Activated CD8-positive, alpha-beta memory T cell treated with anti-CD3 and anti-CD28 coated beads, Interleukin-2, amount 50 U/mL, for 4 hours (primary cell): Measurements from ENCODE around the gene NAPB.

Source experiments
- DNase-seq: peaks from one replicate; pipeline ENCODE4 v3.0.0-alpha.2; 2020

NAPB gene

DNA sequence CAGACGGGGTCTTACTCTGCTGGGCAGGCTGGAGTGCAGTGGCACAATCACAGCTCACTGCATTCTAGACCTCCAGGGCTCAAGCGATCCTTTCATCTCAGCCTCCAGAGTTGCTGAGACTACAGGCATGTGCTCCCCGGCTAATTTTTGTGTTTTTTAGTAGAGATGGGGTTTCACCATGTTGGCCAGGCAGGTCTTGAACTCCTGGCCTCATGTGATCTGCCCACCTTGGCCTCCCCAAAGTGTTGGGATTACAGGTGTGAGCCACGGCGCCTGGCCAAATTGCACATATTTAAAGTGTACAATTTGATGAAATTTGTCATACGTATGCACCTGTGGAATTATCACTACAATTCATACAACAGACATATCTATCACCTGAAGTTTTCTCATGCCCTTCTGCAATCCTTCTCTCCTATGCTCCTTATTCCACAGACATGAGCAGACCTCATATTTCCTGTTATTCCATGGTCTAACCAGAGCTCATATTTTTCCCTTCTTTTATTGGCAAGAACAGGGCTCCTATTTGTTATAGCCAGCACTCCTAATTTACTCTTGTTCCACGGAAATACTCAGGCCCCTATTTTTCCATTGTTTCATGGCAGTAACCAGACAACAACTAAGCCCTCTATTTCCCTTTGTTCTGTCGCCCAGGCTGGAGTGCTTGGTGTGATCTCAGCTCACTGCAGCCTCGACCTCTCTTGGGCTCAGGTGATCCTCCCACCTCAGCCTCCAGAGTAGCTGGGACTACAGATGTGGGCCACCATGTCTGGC lies 16.0 kb upstream of the NAPB start:
- DNase-seq: no peak

DNA sequence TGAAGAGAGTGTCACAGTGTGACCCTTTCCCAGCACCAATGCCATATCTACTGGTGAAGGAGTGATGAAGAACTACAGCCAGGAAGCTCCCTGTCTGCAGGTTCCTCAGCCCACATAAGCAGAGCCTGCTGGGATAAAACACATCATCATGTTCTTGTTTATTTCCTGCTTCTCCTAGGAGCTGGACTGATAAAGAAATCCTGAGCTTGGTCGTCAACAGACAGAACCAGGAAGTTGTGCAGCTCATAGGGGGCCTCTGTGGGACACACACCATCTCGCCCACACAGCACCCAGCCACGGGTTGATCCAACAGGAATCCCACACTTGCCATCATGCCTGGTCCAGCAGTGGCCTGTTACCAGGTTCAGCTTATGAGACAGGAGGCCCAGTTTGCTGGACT lies 15.4 kb upstream of the NAPB start:
- DNase-seq: no peak

DNA sequence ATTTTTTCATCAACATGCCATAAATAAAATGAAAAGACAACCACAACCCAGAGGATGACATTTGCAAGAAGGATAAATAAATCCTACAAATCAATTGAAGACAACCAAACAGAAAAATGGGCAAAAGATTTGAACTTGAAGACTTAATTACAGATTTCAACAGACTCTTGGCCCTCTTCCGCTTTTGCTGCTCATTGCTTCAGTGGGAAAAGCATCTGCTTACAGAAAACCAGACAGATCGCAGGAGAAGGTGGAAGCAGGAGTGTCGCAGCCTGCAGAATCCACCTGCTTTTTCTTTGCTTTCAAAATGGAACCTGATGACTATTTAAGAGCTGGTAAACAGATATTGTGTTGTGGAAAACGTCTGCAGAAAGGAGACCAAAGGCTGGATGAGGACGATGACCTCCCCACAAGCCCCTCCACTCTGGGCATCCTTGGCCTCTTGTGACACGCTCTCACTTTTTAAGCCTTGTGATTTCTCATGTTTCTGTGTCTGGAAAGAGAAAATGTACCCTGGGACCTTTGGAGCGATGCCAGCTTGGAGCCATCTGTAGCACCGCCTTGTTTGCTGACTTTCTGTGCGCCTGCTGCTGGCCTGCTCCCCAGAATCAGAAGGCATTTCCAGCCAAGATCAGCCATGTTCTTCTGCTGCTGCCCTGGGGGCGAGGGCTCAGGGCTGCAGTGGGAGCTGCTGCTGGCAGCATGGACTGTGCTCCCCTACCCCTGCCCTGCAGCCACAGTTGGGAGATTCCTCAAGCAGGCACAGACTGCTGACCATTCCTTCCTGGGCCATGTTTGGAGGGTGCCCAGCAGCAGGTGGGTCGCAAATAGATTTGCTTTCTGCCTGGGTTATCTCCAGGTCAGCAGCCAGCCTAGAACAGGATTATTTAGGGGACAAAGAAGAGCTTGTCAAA lies 14.6 kb upstream of the NAPB start:
- no peak for DNase-seq

DNA sequence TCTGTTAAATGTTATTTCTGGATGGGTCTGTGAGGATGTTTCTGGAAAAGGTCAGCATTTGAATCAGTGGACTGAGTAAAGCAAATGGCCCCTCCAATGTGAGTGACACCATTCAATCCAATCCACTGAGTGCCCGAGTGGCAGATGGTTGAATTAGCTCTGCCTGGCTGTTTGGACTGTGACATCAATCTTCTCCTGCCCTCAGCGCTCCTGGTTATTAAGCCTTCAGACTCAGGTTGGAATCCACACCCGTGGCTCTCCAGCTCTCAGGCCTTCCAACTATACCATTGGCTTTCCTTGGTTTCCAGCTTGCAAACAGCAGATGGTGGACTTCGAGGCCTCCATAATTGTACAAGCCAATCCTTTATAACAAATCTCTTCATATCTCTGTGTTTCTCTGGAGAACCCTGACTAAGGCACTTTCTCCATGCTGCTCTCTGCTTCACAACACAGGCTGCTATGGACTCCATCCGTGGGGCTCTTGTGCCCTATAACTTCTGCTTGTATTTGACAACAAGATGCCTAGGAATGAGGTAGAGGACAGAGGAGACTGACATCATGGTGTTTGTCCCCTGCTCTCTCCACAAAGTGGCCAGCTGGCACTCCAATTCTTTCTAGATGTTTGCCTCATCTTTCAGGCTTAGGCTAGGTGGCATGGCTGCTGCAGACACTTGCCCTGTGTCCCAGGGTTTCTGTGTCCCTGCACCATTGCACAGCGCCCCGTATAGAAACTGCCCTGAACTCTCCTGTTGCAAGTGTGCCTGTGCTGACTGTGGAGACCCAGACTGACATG lies 13.4 kb upstream of the NAPB start:
- no peak for DNase-seq

DNA sequence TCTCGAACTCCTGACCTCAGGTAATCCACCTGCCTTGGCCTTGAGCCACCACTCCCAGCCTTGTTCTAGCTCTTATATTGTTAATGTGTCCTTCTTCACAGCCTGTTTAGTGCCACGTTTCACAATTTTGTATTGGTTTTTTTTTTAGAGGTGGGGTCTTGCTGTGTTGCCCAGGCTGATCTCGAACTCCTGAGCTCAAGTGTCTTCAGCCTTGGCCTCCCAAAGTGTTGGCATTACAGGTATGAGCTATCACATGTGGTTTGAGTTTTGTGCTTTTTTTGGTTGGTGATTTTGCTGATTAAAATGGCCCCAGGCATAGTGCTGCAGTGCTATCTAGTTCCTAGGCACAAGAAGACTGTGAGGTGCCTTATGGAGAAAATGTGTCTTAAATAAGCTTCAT lies 12.3 kb upstream of the NAPB start:
- no peak for DNase-seq

DNA sequence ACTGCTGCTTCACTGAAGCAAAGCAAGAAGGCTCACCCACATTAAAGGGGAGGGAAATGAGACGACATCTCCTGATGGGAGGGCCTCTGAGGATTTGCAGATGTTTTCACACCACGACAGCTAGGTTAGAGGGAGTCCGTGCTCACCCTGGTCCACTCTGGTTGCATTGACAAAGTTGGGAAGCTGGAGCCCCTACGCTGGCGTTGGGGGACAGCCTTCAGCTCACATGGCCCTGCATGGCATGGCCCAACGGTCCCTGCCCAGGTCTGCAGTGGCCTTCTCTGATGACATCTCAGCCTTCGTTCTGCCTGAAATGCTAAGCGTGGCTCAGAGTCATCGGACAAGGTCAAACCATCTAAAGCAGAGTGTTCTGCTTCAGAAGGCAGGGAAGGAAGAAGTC lies 3.8 kb upstream of the NAPB start:
- DNase-seq: no peak

DNA sequence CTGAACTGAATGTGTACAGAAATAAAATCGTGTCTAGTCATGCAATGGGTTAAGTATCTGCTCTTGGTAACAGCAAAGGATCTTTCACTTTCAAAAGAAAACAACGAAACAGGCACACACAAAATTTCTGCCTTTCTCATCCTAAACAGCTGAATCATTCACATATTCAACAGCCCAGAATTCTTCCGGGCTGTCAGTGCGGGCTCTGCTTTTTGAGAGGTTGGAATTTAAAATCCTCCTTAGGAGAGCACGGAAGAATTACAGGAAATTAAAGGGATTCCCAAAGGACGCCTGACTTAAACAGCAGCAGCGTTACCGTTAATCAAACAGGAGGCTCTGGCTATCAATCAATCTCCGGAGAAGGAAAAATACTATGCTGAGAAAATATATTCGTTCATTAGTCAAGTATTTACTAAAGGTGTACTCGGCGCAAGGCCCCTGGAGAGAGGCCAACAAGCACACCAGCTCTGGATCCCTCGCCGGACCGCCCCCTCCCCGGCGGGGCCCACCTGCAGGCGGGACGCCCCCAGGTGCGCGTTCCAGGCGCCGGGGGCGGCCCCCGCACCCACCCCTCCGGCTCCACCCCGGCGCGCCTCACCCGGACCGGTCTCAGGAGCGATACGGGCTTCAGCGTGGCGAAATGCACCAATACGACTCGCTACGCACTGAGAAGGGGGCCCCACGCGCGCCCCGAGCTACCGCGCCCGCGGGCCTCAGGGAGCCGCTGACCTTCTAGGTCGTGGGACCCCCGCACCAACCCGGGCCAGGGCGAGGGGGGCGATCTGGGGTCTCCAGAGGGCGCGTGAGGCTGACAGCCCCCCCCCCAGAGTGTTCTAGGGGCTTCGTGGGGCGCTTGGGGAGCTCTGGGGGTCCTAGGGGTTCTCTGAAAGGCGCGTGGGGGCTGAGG lies 1.0 kb downstream of the NAPB start:
- DNase-seq: peak; percentile 56

DNA sequence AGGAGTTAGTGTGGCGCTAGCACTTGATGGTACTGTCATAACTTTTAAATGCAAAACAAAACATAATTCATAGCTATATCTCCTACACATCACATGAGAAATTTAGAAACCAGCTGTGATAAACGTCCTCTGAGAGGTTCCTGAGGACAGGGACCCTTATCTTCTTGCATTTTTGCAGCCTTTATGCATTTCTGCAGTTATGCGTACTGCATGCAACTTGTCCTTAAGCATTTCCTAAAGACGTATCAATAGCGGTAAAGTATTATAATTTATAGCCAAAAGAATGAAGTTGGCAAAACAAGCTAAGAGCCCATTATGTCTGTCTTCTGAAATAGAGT lies 1.7 kb downstream of the NAPB start:
- DNase-seq: no peak

DNA sequence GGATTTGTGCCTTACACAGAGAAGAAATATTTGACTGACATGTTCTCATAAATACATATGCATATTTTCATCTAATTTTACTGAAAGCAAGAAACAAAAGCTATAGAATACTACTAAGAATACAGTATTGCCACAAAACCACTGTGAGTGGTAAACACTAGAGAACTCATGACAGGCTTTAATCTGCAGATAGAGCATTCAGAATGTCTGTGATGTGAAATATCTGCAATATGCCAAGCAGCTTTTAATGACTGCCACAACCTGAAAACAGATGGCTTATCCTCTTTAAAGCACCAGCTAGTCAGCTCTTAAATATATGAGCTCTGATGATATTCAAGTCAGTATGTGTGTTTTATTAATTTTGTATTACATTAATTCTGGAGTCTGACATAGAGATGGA lies 3.4 kb downstream of the NAPB start:
- DNase-seq: no peak

DNA sequence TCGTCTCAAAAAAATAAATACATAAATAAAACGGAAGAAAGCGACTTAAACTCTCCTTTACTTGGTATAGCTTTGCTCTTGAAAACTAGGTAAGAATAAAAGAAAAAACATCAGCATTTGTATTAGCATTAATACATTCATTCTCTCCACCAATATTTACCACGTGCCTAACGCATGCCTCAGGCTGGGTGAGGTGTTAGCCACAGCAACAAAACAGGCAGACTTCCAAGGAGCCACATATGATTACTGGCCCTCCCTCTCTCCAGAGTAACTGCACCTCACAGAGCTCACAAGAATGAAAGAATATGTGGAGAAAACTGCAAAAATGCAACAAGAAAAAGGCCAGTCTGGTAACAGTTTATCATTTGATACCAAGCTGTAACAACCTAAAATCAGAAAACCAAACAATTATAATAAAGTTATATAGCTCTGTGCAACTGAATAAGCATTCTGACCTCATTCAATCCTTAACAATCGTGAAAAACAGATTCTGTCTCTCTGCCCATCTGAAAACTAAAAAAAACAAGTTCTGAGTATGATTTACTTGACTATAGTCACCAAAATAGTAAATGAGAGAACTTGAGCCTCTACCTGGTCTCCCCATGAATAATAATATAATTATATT lies 5.2 kb downstream of the NAPB start:
- no peak for DNase-seq

DNA sequence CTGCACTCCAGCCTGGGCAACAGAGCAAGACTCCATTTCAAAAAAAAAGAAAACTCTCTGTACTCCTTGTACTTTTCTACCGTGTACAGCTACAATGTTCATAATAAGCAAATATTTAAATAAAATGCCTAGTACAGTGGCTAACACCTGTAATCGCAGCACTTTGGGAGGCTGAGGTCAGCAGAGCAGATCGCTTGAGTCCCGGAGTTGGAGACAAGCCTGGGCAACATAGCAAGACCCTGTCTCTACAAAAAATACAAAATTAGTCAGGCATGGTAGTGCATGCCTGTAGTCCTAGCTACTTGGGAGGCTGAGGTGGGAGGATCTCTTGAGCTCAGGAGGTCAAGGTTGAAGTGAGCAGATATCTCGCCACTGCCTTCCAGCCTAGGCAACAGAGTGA lies 5.7 kb downstream of the NAPB start:
- no peak for DNase-seq

DNA sequence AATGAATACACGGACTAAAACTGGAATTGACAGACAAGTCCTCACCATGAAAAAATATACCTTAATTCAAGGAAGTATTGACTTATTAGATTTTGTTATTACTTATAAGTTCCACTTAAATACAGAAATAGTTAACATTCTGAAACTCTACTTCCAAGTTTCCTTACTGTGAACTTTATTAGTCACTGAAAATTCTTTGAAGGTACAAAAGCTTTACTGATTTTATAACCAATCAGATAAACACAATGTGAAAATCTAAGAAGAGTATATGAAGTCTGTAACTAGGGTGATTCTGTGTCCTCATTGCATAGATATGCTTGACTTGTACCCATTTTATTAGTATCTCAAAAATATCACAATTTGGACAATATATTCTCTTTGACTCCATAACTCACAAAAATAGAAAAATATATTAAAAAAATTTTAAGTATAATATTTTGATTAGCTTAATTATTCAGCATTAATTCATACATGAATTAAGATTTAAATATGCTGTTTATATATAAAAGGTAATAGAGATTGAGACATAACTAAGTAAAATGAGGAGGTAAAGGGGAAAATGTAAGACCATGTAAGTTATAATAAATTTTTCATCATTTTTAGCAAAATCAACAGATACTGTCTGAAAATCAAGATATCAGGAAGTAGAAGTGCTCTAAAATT lies 6.6 kb downstream of the NAPB start:
- DNase-seq: no peak

DNA sequence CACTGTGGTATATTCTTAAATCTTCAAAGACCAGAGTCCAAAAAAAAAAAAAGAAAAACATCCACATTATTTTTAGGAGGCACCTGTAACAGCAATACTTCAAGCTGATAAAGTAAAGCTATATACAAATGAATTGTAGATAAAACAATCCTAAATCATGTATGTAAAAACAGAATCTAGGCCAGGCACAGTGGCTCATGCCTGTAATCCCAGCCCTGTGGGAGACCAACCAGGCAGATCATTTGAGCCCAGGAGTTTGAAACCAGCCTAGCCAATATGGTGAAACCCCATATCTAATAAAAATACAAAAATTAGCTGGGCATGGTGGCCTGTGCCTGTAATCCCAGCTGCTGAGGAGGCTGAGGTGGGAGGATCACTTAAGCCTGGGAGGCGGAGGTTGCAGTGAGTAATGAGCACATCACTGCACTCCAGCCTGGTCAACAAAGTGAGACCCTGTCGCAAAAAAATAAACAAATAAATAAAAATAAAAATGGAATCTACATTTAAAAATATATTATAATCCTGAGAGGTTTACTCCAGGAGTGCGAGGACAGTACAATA lies 7.3 kb downstream of the NAPB start:
- no peak for DNase-seq

DNA sequence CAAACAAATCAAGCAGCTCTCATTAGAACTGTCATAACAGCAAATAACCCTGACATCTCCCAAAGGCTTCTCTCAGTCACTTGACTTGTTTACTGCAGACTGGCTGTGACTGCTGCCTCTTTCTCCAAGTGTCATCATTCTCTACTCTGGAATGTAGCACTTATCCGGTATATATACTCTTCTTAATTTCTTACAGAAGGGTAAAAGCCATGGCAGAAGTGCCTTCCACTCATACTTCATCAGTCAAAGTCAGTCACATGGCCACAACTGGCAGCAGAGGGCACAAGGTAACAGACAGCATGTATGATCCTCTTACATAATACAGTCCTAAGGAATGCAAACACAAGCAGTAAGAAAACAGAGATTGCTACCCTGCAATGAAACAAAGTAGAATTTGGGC lies 9.3 kb downstream of the NAPB start:
- no peak for DNase-seq

DNA sequence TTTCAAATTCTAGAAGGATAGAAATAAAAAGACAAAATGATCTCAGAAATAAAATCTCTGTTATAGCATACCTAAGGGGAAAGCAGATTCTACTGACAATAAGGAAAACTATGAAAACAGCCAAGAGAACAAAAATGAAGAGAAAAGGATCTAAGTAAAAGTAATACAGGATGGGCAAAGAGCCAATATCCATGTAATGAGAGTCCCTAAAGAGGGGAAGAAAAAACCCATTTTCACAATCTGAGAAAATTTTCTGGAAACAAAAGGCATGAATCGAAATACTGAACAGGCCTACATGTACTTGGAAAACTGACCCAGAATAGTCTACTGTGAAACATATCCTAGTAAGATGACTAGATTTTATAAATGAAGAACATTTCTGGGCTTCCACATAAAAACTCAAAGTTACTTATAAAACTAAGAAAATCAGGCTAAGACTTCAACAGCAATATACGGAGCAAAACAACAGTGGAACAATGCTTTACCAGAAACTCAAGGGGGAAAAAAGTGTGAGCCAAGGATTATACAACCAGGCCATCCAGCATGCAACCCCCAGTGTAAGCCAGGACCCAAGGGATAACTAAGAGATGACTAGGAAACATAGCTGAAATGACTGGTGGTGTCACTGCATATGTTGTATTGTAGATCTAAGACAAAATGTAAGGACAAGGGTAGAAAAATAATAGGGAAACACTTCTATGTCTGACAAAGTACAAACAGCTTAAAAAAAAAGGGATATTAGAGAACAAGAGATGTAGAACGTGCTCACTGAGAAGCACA lies 10.2 kb downstream of the NAPB start:
- no peak for DNase-seq

DNA sequence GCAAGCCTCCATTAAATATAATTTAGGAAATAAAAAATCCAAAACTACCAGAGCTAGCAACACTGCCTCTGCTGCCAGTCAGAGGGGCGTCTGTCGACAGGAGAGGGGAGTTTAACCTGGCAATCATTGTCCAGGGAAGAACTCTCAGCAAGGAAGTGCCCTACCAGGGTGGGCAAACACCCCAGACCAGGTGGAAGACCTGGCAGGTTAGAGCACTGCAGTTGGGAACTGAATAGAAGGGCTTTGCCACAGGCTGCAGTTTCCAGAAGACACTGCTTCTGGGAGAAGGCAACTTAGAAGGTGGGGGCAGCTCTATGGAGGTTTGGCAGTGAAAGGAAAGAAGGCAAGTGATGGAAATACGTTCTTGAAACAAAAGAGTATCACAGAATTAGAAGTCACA lies 11.5 kb downstream of the NAPB start:
- DNase-seq: no peak

DNA sequence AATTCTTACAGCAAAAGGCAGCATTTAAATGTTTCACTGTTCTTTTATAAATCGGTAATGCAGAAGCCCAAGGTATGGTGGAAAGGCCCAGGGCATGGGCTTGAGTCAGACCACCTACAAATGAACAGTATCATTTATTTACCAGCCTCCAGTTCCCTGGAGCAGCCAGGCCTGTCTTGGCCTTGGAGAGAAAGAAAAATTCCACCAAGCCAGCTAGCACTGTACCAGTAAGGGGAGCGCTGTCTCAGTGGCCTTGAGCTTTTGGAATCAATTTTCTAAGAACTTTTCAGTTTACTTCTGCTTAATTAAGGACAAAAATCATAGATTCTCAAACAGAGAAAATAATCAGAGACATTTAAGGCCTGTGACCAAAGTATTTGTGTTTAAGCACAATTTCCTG lies 12.3 kb downstream of the NAPB start:
- no peak for DNase-seq

DNA sequence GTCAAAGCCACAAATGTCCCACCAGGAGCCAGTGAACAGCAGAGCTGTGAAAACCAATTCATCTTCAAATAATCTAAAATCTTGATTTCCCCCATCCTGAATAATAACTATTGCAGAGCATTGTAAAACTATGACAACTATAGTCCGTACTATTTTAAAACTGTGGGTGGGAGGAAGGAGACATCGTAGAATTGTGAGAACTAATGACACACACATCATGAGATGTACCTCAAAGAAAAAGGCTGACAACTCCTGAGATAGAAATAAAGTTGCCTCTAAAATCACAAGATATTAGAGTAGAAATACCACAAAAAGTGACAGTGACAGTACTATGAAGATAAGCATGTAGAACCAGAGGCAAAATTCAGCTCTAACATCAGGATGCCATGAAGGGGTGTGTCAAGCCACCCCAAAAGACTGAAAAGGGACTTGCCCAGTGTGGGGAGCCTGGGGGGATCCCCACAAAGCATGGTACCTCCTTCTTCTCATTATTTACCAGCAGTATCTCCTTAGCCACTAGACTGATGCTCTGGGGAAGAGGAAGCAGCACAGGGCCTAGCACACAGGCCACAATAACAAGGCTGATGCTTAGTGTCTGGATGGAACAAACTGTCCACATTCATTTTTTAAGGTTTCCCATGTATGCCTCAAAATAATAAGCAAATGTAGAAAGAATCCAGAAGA lies 13.4 kb downstream of the NAPB start:
- DNase-seq: no peak

DNA sequence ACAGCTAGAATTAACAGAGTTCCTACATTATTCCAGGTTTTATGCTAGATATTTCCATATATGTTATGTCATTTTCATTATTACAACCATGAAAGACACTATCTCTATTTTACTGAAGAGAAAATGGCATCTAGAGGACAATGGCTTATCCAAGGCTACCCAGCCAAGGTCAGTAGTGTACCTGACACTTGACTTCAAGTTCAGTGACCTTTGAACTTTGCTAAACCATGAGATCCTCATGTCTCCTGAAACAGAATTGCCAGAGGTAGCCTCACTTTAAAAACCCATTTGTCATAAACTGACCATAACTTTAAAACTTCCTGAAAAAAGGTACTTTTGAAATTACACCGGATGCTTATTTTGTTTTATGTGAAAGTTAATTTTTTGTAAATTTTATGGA lies 14.4 kb downstream of the NAPB start:
- no peak for DNase-seq

DNA sequence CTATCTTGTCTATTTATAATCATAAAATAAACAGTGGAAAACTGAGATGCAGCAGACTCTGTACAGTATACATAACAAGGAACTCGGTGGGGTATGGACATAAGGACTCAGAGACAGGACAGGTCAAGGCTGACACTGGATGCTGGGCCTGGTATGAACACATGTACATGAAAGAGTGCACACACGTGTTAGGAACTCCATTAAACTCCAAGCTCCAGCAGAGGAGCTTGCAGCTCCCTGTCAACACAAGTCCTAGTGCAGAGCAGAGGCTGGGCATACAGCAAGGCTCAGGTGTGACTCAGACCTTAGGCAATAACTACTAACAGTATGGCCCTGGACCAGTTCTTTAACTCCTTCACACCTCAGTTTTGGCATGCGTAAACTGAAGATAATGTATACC lies 17.1 kb downstream of the NAPB start:
- no peak for DNase-seq
